Measurements from ENCODE around the gene TRIM38.

- TF ChIP-seq CTCF (IDR thresholded peaks at IDR 0.05; ENCODE audit: insufficient read depth, low read length) (no peak), POLR2AphosphoS5 (IDR thresholded peaks at IDR 0.05; ENCODE audit: low read depth) (no peak)
Observed at GRCh38 chr6:26021001-26021349, 58.4 kb downstream of the TRIM38 start.
